ENCODE measurements around the gene FGF12.

DNA sequence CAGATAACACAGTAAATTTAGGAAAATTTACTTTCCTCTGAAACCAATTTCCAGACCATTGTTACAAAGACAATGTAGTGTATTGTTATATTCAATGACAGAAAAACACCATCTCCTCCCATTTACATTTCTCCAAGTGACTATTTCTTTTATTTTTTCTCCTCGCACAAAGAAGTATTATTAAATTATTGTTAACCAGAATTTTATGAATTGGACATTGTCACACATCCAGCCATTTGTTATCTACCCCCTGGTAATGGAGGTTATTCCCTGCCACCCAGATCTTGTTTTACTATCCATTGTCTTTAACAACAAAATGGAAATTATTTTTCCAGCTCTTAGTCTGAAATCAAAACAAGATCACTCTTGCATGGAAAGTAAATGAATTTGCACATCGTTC is 511.3 kb downstream of the FGF12 start:
- TF ChIP-seq POLR2A (IDR thresholded peaks at IDR 0.05) (no peak), POLR2AphosphoS5 (IDR thresholded peaks at IDR 0.05) (no peak)
- TF ChIP-seq, protein P1, sequence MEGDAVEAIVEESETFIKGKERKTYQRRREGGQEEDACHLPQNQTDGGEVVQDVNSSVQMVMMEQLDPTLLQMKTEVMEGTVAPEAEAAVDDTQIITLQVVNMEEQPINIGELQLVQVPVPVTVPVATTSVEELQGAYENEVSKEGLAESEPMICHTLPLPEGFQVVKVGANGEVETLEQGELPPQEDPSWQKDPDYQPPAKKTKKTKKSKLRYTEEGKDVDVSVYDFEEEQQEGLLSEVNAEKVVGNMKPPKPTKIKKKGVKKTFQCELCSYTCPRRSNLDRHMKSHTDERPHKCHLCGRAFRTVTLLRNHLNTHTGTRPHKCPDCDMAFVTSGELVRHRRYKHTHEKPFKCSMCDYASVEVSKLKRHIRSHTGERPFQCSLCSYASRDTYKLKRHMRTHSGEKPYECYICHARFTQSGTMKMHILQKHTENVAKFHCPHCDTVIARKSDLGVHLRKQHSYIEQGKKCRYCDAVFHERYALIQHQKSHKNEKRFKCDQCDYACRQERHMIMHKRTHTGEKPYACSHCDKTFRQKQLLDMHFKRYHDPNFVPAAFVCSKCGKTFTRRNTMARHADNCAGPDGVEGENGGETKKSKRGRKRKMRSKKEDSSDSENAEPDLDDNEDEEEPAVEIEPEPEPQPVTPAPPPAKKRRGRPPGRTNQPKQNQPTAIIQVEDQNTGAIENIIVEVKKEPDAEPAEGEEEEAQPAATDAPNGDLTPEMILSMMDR (IDR thresholded peaks at IDR 0.05 in 8 of 11, conservative IDR thresholded peaks at IDR 0.05 in 3 of 11), result no peak
